ENCODE data around the gene MKNK1.

- TF ChIP-seq EZH2 (IDR thresholded peaks at IDR 0.05; ENCODE audit: borderline replicate concordance, low read length) (no peak), CTCF (conservative IDR thresholded peaks at IDR 0.05 in 1 of 2, IDR thresholded peaks at IDR 0.05 in 1 of 2; ENCODE audit: extremely low read depth in 1 of 2, insufficient read depth in 1 of 2, low read depth in 1 of 2, low read length in 2 of 2) (no peak)
Observed at GRCh38 chr1:46595127-46595526, 8.9 kb downstream of the MKNK1 start.

Data from mammary epithelial cell (primary cell).